ENCODE results near the gene PPIL6.

Gene PPIL6

GRCh38 chr6:109360281-109360680 lies 80.1 kb downstream of the PPIL6 start:
- DNase-seq: no peak

DNA sequence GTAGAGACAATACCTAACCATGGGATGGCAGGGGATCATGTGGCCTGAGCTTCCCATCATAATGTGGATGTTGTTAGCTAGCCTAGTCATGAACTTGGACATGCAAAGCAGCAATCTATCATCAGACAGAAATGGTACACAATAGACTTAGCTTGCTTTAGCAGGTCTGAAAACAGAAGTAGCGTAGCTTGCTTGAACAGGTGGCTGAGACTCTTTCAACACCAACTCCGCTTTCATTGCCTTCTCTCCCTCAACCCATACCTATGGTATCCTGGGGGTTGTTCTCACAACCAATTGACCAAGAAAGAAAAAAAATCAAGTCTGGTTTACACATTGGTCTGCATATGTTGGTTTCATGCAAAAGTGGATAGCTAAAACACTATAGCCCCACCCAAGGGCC lies 81.2 kb downstream of the PPIL6 start:
- DNase-seq: no peak

- no peak for DNase-seq
Observed at GRCh38 chr6:109358204-109358603, 82.2 kb downstream of the PPIL6 start.

GRCh38 chr6:109356237-109356636 lies 84.2 kb downstream of the PPIL6 start:
- DNase-seq: no peak

DNA sequence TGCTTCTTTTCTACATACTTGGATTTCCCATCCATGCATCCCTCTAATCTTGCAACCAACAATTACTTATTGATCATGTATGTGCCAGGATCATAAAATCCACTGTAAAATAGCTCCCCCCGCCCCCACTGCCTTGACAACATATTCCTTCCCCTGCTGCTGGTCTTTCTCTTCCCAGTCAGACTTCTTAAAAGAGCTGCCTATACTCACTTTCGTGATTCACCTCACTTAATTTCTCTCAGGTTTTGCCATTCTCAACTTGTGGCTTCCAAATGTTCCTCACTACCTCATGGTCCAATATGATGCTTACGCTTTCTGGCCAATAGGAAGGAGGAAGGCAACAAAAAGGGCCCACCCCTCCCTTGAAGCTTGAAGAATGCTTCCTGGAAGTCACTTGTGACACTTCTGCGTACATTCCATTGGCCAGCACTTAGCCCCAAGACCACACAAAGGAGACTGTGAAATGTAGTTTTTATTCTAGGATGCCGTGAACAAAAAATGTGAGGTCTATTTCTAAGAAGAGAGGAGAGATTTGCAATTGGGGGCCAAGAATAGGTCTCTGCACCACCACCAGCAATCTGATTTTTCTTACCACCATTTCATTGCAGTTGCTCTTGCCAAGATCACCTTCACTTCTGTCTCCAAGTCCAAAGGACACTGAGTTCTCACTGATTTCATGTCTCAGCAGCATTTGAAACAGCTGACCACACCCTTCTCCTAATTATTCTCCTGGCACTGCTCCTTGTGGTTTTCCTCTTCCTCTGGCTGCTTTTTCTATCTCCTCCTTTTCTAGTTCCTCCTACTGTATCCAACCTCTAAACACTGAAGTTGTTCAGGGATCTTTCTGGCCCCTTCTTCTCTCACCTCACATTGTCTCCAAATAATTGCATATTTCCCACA lies 88.9 kb downstream of the PPIL6 start:
- no peak for DNase-seq

DNA sequence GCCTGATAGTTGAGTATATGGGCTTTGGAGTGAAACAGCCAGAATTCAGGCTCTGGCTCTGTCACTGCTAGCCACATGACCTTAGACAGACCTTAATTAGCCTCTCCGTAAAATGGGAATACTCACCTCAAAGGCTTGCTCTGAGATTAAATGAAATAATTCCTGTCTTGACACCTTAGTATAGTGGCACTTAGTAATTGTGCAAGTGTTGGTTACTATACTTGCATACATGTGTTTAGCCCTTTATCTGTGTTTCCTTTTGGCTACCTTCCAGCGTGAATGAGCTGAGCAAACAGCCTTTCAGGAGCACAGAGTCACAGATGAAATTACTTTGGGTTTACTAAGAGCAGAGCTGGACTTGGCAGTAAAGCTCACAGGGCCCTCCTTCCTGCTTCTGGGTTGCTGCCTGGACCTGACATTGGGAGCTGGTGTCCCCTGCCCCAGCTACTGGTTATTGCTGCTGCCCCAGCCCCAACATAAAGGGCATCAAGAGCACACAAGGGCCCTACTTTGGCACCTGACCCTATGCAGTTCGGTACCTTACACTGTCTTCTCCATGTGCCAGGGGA lies 90.9 kb downstream of the PPIL6 start:
- no peak for DNase-seq

DNA sequence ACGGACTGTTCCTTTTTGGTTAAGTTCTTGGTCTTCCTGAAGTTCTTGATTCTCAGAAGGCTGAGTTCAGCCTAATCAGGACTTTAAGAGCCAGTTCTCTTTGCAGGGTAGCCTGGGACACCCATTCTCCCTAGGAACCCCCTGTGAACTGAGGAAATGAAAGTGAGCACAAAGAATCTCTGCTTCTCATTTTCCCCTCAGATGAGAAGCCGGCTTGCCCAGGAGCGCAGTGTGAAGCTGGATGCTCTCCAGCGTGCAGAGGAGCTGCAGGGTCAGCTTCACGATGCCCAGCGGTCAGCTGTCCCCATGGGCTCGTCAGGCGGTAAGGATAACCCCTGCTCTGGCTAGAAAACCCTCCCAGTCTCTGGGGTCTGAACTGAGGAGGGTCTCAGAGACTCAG lies 92.2 kb downstream of the PPIL6 start:
- DNase-seq: no peak

DNA sequence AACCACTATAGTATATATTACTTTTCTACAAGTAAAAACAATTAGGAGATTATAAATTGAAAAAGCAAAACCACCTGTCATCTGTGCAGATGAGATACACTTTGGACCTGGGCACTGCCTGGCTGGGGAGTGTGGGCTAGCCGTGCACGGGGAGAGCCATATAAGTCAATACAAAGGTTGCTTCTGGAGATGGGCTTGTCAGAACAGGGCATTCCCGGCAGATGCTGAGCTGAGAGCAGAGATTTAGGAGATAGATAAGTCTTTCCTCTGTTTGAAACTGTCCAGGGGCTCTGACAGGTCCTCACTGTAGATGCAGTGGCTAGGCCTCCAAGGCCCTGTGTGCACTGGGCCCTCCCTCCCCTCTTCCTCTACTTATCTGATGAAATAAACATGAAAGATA lies 92.6 kb downstream of the PPIL6 start:
- no peak for DNase-seq

- no peak for DNase-seq
Observed at GRCh38 chr6:109345986-109346385, 94.4 kb downstream of the PPIL6 start.

DNA sequence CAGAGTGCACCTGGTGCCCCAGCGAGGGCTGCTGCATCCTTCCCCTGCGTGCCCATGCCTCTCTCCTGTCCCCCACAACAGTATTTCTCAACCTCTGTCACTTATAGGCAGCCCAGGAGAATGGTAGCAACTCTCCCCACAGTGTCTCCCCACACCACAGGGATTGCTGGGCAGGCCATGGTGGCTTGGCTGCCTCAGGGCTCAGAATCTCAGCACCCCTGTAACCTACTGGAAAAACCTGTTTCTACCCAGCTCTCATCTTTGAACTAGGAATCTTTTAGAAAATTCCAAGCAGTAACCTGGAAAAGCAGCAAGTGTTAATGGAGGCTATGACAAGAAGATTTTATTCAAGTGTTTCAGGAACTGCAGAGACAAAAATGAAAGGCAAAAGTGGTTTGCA lies 96.2 kb downstream of the PPIL6 start:
- DNase-seq: no peak

DNA sequence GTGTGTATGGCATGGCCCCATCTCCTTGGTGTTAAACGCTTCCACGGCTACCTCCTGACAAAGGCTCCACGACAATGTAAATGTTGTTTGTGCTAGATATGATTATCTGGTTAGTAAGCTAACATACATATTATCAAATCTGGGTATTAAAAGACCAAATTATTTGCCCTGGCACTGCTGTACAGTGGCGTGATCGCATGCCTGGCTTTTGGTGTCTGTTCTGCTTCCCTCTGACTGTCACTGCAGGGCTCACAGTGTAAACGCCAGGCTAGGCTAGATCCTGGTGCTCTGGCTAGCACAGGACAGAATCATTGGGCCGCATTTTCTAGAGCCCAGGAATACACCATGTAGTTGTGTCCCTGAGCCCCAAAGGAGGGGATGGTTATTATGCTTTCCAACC lies 96.9 kb downstream of the PPIL6 start:
- DNase-seq: no peak

GRCh38 chr6:109342911-109343310 lies 97.5 kb downstream of the PPIL6 start:
- no peak for DNase-seq

- no peak for DNase-seq
Observed at GRCh38 chr6:109342506-109342905, 97.9 kb downstream of the PPIL6 start.

- no peak for DNase-seq
Observed at GRCh38 chr6:109340811-109341210, 99.6 kb downstream of the PPIL6 start.

Data from kidney glomerular epithelial cell (primary cell).